Left lung (tissue), 10 donors: ENCODE data around the gene ANP32E. TPM values are rescaled to one million over a fixed set of nuclear protein-coding genes. Genes with fewer than 3 reads are reported as not detected.

ENCODE experiments used
- ATAC-seq: fragments of 200-7000 bp; cut with Tn5 transposase; one replicate; pipeline ENCODE4 v1.9.1; 2020; ENCODE audit warnings: moderate library complexity
- DNase-seq, 4 donors: peaks; one replicate each; pipeline ENCODE4 v3.0.0-alpha.2; 2013 to 2020
- H3K27ac ChIP-seq, 2 donors: fragments of 200-600 bp; sonication (generic) in 1 of 2; one replicate each; pipeline versions ENCODE4 v1.5.0 to v1.8.0; 2020 to 2021
- H3K27me3 ChIP-seq, 2 donors: fragments of 200-600 bp; sonication (generic) in 1 of 2; one replicate each; pipeline versions ENCODE4 v1.5.0 to v1.8.0; 2020 to 2021
- H3K36me3 ChIP-seq, 2 donors: fragments of 200-600 bp; sonication (generic) in 1 of 2; one replicate each; pipeline versions ENCODE4 v1.5.0 to v1.8.0; 2020 to 2021
- H3K4me1 ChIP-seq, 2 donors: fragments of 200-600 bp; one replicate each; pipeline ENCODE4 v1.8.0; 2021
- H3K4me3 ChIP-seq, 2 donors: fragments of 200-600 bp; sonication (generic) in 1 of 2; one replicate each; pipeline versions ENCODE4 v1.5.0 to v1.8.0; 2020 to 2021; ENCODE audit warnings: mild to moderate bottlenecking in 1 of 2
- H3K9me3 ChIP-seq, 2 donors: fragments of 200-600 bp; sonication (generic) in 1 of 2; one replicate each; pipeline versions ENCODE4 v1.5.0 to v1.8.0; 2020 to 2021
- CTCF ChIP-seq, 2 donors: fragments of 200-600 bp; sonication (generic) in 1 of 2; IDR thresholded peaks; one replicate each; pipeline versions ENCODE4 v1.5.0 to v1.8.0; 2021; ENCODE audit warnings: antibody characterized with exemption in 2 of 2
- intact Hi-C, 2 donors: fragments of 100-400 bp; cut with DNase I; formaldehyde crosslinking; loops; one replicate each; pipeline versions ENCODE4 v1.11.2 to v1.14.2; 2022
- polyA plus RNA-seq, 6 donors: library from polyadenylated mRNA; unstranded; fragments of 120-200 nt; gene quantifications; one replicate each; pipeline ENCODE4 v1.2.1, GENCODE V29; 2013; ENCODE audit not compliant: insufficient read length in 6 of 6
- total RNA-seq, 2 donors: library from RNA; stranded (reverse); fragmentation: NEBNext Ultra II Directional; extraction: Animal tissue kit (Norgen Biotek cat#: 25700); gene quantifications; one replicate each; pipeline ENCODE4 v1.2.1, GENCODE V29; 2021
- donor health status: DM: no; HTN: yes; CAD: no.
- donor health status: DM: no; HTN: no; CAD: no.

Gene ANP32E
- total and polyA plus RNA-seq, 8 donors, result 27.3 to 112 (median 83.2) TPM

GRCh38 chr1:150267896-150268295, 32.0 kb upstream of the ANP32E start:
- Histone ChIP-seq H3K27ac (peak overlapping the region; percentile 88 to 94), H3K9me3 (no peaks in the 10 kb centered on the region), H3K4me3 (peak overlapping the region; percentile 83 to 97), H3K36me3 (peaks cover 0 to 34% of the 10 kb centered on the region in 2 donors), H3K27me3 (no peaks in the 10 kb centered on the region), H3K4me1 (peaks cover 7 to 36% of the 10 kb centered on the region in 2 donors)
- ATAC-seq, result no peak
- no peak for TF ChIP-seq CTCF (IDR thresholded peaks at IDR 0.05)
- intact Hi-C loops, result no loop called here
- DNase-seq, result no peak

GRCh38 chr1:150263549-150263948, 27.6 kb upstream of the ANP32E start:
- ATAC-seq (no peak), DNase-seq (no peak)
- no peak for TF ChIP-seq CTCF (IDR thresholded peaks at IDR 0.05)
- Histone ChIP-seq H3K4me3 (no peak overlapping the region), H3K27ac (no peak overlapping the region), H3K36me3 (peaks cover 0 to 34% of the 10 kb centered on the region in 2 donors), H3K4me1 (peaks cover 7 to 18% of the 10 kb centered on the region in 2 donors), H3K27me3 (peaks cover 0 to 21% of the 10 kb centered on the region in 2 donors), H3K9me3 (no peaks in the 10 kb centered on the region)
- intact Hi-C loops, result no loop called here

GRCh38 chr1:150262388-150263320, 26.7 kb upstream of the ANP32E start:
- Histone ChIP-seq H3K4me1 (peaks cover 5 to 14% of the 10 kb centered on the region in 2 donors), H3K27me3 (peaks cover 0 to 30% of the 10 kb centered on the region in 2 donors), H3K4me3 (no peak overlapping the region), H3K36me3 (peaks cover 0 to 34% of the 10 kb centered on the region in 2 donors), H3K27ac (no peak overlapping the region), H3K9me3 (no peaks in the 10 kb centered on the region)
- TF ChIP-seq CTCF (IDR thresholded peaks at IDR 0.05), result no peak
- intact Hi-C loops, result no loop called here
- DNase-seq (no peak), ATAC-seq (no peak)

- ATAC-seq, result no peak
- intact Hi-C loops, result no loop called here
- H3K4me1 ChIP-seq, result peaks cover 0 to 14% of the 10 kb centered on the region in 2 donors
- H3K9me3 ChIP-seq, result no peaks in the 10 kb centered on the region
- DNase-seq, result no peak
- peaks cover 0 to 26% of the 10 kb centered on the region in 2 donors for H3K36me3 ChIP-seq
- H3K27ac ChIP-seq, result no peak overlapping the region
- no peak overlapping the region for H3K4me3 ChIP-seq
- no peak for TF ChIP-seq CTCF (IDR thresholded peaks at IDR 0.05)
- H3K27me3 ChIP-seq, result peaks cover 0 to 35% of the 10 kb centered on the region in 2 donors
Observed at GRCh38 chr1:150261367-150261766, 25.5 kb upstream of the ANP32E start.
